HUDEP-2 (cell line): ENCODE measurements around the gene HOXB6.
A peak's percentile ranks its signal among the peaks of the same experiment; 100 is the strongest.

Source experiments
- DNase-seq, 76 experiments: peaks; one replicate each; lab custom pipeline; 2025; ENCODE audit not compliant: unreplicated experiment in 76 of 76; lab: John Stamatoyannopoulos, UW

HOXB6 gene

DNA sequence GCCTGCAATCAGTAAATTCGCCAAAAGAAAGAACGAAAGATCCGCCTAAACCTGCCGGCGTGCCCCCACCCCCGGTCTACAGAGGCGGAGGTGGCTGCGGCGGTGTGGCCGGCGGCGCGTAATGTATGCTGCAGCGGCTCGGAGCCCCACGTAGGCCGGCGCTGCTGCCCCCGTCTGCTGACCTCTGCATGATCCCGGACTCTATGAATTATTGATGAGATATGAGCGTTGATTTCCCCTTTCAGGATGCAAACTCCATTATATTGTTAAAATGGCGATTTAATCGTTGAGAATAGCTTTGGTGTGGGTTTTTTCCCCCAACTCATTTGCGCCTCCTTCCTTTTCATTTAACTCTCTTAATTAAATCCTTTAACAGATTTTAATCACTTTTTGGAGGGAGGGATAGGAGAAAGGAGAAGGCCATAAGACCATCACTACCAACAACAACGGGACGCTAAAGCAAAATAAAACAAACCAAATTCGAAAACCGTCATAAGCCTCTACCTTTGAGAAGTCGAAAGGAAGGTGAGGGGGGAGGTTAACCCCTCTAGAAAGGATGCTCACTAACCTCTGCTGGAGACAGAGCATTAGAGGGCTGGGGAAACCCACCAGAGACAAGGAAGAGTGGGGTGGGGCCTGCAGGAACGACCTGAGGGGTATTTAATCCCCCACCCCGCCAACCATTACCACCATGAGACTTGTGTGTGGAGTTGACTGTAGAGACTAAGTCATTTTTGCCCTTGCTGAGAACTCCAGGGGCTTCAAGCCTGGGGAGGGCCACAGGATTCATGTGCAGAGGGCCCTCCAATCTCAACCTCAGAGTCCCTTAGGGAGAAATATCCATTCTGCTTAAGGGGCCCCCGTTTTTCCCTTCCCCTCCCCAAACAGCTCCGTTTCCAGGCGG lies 18.2 kb downstream of the HOXB6 start:
- no peak for DNase-seq

DNA sequence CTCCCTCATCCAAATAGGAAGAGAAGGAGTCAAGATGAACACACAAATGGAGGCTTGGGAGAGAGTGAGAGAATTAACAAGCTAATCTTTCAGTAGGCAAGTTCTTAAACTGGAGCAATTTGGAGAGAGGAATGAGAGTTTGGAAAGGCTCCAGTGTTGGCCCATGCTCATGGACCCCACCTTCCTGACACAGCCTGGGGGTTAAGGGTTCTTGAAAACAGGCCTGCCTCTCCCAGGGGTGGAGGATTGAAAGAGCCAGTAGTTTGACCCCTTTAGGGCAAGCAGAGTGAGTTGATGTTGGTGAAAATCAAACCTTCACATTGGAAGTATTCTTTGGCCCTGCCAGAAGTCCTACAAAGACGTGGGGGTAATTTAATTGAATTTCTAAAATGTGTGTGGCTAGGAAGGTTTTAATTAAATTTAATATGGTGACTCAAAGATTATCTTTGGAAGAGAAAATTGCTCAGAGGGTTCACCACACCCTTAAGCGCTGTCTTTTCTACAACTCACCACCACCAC lies 20.5 kb downstream of the HOXB6 start:
- no peak for DNase-seq

DNA sequence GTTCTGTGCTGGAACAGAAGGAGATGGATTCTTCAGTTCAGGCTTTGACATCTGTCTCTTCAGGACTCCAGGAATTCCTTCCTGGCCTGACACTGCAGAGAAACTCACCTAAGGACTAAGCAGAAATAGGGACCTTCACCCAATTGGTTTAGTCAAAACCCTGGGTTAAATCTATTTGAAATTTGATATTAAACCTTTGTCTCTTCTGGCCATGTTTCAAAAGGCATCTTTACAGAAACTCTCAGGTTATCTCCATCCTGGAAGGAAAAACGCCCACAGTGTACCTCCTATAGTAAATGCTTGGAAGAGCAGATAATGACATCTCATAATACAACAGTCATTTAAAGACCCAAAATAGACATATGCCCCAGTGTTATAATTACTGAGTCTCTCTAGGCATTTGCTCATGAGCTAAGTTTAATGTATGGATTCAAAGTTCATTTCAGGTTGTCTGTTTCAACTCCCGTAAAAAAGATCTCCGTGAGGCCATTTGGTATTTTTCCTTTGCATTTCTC lies 21.0 kb downstream of the HOXB6 start:
- no peak for DNase-seq

DNA sequence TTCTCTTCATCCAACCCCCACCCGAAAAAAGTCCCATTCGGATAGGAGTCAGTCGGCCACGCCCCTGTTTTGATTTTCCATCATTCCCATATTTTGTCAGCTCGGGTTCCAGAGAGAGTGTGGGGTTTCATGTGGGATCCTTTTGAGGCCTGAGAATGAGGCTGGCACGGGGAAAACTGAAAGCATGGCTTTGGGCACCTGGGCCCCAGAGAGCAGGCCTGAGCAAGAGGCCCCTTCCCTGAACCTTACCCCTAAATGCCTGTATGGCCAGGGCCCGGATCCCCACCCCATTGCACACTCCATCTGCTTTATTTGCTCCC lies 22.1 kb downstream of the HOXB6 start:
- DNase-seq: no peak

DNA sequence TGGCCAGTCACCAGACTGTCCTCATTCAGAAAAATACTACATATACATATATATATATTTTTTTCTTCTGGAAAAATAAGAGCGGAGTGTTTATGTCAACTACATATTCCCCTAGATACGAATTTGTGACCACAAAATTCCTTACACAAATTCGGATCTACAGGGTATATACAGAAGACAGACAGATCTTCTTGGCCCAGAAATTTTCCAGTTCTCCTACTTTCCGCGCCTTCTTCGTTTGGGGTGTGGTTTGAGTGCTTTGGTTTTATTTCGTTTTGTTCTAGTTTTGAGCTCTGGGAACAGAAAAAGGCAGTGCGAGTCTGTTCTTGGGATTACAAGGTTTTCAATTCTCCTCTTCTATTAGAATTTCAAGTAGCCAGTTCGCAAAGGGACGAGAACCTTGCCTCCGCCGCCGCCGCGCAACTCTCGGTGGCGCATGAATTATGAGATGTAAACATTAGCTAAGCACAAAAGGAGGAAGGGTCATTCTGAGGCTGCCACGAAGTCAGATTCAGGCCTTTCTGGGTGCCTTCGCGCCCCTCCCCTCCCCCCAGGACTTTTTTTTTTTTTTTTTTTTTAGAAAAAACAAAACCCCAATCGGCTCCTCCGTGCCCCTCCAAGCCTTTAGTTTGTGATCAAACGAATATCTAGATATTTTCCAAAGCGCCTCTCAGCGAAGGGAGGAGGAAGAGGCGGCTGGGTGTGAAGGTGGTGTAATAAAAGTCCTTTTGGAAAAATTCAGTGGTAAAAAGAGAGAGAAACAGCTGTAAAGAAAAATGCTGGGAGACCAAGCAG lies 24.8 kb downstream of the HOXB6 start:
- DNase-seq: no peak

DNA sequence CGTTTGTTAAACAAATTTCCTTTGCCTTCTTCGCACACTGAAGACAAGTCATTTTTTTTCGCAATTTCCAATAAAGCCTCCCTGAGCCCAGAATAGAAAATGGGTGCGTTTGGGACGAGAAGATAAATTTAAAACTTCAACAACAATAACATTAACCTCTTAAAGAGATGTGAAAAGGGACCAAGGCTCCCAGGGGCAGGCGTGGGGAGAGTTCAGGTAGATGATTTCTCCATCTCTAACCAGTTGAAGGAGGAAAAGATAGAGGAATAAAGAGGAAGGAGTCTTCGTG lies 25.4 kb downstream of the HOXB6 start:
- no peak for DNase-seq

DNA sequence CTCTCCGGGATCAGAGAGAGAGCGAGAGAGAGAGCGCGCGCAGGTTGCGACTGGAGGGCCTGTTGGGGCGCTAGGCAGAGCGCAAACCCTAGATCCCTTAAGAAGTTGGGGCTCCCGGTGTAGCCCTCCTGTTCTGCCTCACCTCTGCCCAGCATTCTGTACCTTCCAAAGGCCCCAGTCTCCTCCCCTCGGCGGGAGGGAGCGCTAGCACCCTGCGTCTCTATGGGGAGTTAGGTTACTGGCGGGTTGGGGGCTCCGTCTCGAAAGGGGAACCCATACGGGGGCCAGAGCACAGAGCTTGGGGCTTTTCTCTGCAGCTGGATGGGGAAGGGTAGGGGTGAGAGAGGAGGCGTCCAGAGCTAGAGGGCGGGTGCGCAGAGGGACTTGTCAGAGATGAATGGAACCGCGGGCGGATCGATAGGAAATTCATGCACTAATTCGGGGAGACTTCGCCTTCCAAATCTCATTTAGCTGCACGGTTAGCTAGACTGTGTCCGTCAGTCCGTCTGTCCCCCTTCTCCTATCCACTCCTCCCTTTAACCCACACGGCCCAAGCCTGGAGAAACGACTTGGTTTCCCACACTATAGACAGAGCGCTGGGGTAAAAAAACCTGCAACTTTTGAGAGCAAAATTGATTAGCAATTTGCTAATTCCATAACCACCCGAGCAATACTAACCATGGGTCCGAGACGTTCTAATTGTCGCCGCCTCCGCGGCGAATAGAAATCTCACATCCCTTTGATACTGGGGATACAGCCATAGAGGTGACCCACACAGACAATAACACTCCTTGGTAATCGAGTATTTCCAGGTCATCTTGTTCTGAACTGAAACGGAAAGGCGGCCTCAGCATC lies 25.9 kb downstream of the HOXB6 start:
- DNase-seq: peak in 4 of 76 experiments; percentile 11 to 60 (median 27)

DNA sequence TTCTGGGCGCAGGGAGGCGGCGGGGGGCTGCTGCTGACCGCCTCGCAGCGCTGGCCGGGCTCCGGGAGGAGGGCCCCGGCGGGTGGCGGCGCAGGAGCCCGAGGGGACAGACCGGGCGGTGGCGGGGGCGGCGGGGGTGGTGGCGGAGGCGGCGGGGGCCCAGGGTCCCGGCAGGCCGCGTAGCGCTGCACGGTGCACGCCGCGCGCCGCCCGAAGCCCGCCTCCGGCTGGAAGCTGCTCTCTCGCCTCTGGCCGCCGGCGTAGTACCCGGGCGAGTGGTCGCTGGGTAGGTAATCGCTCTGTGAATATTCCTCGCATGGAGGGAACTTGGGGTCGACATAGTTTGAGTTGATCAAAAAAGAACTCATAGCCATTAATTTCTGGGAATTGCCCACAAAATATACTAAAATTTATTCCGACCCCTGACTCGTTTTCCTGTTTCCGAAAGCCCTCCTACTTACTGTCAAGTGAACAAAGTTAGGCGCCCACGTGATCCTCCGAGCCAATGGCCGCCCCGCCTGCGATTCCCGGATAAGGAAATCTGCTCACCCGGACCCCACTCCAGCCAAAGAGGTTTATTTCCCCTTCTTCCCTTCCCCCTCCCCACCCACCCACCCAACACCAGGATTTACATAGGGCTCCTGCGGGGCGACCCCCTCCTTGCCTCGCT lies 26.7 kb downstream of the HOXB6 start, which contains the start of gene HOXB4:
HOXB4 (minus strand) TSS at position 405 of the 670 bp plus-strand sequence; CDS start at position 374, 31 bp downstream.
- DNase-seq: peak in 72 of 76 experiments; percentile 14 to 86 (median 65)

DNA sequence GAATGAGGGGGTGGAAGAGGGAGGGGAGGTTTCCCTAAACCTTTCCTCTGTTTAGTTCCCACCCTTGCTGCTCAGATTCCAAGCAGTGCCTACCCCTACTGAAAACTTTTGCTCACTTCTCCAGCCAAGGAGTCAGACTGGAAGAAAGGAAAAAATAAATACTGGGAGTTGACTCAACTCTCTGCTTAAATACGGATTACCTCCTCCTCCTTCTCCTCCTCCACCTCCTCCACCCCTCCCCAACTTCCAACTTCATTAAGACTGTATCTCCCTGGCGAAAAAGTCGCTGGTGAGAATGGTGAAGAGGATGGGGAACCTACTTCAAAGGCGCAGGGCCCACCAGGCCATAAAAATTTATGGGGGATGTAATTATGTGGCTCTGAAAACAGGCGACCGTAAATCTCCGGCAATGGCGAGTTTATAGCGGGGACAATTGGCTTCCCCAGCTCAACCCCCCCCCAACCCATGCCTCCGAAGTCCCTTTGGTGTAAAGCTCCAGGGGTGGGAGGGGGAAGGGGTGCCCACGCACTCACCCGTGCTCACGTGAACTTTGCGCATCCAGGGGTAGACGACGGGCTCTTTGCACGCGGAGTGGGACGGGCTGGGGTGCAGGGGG lies 27.3 kb downstream of the HOXB6 start:
- peak in 18 of 76 experiments; percentile 11 to 60 (median 26) for DNase-seq

DNA sequence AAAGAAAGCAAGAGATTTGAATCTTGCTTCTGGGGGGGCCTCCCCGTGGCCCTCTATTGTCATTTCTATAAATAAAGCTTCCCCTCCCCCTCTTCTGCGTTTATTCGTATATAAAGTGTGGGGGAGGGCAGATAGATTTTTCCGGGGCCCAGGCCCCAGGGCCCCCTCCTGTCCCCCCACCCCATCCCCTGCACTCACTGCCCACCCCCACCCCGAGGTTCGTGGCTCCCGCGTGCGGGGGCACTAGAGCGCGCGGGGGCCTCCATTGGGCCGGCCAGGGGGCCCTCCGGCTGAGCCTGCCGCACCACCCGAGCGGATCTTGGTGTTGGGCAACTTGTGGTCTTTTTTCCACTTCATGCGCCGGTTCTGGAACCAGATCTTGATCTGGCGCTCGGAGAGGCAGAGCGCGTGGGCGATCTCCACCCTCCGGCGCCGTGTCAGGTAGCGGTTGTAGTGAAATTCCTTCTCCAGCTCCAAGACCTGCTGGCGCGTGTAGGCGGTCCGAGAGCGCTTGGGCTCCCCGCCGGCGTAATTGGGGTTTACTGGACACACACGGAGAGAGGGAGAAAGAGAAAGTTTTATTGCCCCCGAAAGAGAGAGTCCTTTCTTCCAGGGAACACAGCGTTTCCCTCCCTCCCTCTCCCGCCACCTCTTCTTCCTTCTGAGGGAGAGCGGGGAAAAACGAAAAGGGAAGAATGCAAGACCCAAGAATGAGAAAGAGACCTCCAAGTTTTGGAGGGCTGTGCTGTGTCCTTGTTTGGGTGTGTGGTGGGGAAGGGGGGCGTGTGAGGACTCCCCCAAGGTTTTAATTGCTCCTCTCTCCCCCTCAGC lies 28.1 kb downstream of the HOXB6 start:
- peak in 63 of 76 experiments; percentile 9 to 73 (median 41) for DNase-seq

DNA sequence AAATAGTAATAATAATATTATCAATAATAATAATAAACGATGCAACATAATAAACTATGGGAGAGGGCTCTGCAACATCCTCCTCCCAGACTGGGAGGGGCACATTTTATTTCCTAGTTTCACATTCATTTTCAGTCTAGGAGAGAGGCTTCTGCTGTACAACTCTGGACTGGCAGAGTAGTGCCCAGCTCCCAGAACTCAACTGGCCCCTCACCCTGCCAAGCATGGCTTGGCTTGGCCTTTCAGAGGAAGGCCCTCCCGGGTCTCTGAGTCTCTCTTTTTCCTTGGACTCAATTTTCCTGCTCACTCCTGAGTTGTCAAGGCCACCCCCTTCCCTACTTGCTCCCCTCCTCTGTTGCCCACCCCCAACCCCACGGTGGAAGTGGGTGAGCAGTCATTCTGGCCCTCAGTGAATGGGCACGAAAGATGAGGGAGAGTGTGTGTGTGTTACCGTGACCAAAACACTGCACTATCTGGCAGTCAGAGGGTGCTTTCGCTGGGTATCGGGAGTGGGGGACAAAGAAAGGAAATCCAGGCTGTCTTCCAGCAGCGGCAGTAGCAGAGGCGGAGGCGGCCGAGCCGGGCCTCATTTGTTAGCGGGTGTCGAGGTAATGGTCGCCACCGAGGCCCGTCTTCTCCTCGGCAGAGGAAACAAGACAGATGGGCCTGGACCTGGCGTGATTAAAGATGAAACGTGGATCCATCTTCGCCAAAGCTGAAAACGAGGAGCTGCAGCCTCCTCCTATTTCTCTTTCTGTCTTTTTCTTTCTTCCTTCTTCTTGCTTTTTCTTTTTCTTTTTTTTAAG lies 28.9 kb downstream of the HOXB6 start:
- no peak for DNase-seq

DNA sequence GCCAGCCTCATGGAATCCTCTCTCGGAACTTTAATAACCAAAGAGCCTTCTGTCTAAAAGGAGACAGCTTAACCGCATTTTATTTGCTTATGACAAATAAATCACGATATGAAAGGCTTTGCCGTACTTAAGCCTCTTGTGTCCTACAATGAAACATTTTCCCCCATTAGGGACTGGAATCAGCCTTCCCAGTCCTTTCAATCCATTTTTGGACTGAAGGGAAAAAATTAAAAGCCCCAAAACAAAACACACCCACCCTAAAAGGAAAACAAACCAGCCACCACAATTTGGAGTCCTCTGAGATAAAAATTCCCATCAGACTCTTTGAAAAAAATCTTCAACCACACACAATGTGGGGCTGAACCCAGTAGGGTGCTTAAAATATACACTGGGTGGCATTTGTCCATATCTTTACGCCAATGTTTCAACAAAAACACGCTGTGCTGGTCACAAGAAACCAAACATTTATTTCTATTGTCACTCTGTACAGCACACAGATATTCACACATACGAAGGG lies 29.7 kb downstream of the HOXB6 start:
- DNase-seq: no peak

DNA sequence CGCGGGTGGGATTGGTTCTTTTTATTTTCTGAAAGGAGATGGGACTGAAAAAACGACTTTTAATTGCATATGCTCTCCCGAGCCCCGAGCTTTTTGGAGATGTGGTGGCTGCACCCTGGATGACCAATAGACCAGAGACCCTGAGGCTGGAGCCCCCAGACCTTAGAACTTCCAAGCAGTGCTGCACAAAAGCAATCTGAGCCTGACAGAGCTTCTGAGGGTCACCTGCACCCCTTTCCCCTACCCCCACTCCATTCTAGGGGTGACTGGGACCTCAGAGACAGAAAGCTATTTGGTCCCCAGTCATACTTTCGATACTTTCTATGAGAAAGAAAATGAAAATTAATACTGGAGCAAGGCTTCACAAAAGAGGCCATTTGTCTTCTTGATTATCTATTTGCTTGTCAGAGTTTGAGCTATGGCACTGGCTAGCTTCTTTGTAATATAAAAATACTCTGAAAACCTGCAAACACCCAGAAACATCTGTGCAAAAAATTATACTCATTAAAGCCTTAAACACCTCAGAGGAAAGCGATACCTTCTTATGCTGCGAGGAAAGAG lies 30.2 kb downstream of the HOXB6 start:
- no peak for DNase-seq

DNA sequence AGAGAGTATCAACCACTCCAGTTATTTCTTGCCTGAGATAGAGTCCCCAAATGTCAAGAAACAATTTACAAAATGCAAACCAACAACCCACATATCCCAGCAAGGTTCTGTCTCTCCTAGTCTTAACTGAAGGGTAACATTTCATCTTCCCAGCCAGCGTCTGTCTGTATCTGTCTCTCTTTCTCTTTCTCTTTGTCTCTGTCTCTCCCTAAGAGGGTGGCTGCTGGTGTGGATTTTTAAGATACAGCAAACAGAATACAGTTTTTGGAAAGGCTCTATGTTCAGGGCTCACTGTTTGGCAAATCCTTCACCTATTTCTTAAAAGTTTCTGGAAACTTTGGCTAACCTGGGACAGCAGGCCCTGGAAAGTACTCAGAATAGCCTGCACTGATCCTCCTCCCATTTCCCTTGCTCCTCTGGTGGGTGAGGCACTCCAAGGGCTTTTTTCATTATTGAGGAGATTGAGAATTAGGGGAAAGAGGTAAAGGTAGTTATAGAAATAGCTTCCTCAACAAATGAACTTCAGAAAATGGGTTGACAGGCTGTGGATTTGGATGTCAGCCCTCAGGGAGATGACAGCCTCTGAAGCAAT lies 32.9 kb downstream of the HOXB6 start:
- DNase-seq: no peak

DNA sequence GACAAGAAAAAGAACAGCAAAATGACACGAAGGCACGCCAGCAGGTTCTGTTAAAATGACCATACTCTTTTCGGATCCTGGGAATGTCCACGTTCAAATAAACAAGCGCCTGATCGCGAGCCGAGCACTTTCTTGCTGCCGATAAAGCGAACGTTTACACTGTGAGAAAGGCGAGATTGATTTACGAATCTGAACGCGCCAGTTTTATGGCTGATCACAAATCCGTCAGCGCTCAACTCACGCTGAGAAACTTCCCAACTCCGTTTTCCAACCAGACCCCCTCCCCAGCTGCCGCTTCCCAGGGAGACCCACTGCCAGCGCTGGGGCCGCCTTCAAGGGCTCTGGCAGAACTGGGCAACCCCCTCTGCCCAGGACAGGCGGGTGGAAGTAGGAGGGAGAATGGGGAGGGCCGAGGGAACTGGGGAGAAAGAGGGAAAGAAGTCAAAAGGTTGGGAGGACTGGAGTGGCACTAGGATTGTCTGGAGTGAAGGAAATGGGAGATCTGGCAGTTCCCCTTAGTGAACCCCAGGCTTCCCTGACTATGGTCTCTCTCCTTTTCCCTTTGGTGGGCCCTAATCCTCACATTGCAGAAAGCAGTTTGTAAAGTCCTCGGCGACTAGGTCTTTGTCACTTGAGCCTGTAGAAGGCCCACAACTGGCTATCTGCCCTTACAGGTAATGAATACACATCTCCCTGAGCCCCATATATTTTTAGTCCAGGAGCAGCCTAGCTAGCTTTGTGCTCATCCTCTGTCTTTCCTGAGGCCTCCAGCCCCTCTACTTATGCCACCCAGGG lies 33.6 kb downstream of the HOXB6 start:
- no peak for DNase-seq

DNA sequence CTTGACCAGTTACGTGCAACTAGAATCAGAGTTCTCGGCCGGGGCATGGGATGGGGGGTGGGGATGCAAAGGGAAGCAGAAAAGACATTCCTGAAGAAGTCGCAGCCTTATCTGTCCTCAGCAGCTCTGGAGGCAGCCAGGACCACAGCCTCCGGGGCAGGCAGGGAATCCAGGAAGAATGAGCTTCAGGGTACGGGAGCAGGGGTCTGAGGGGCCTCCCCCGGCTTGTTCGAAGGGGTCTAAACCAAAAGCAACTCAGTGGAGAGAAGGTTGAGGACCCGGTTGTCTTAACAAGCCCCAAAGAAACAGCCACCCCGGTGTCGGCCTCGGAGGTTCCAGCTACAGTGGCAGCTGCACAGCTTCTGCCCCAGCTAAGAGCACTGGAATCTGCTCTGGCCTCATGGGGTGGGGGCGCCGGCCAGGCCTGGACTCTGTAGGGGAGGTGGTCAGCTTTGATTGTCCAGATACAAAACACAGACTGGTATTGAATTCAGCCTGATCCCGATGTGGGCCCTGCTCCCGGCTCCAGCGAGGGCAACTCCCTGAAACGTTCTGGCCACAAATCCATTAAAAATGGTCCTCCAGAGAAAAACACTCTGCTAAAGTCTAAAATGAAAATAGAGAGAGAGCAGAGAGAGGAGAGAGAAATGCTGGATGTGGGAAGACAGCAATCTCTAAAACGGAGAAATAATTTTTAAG lies 34.3 kb downstream of the HOXB6 start:
- DNase-seq: no peak
